DMS53 treated with DMSO at 0.1 percent for 48 hours (cell line): ENCODE results near the gene ANKZF1.
"Not testable (repeated sequence)": the region's sequence is repeated elsewhere in the genome, so short reads cannot be mapped to it uniquely, and the experiment has no call there.

ENCODE experiments used
- DNase-seq: peaks from one replicate; lab custom pipeline; 2025; ENCODE audit not compliant: unreplicated experiment; lab: John Stamatoyannopoulos, UW

The ANKZF1 gene

GRCh38 chr2:219253753-219254589 lies 24.4 kb downstream of the ANKZF1 start, which contains the start of gene TUBA4A:
Gene TUBA4A, minus strand, starts transcription at chr2:219253918. Its CDS starts 60 bp downstream, at chr2:219253858.
- peak; percentile 69 for DNase-seq

GRCh38 chr2:219254590-219255201 lies 25.1 kb downstream of the ANKZF1 start:
- no peak for DNase-seq

- DNase-seq = not testable (repeated sequence)
These were observed 29.3 kb downstream of the ANKZF1 start for GRCh38 chr2:219258942-219259341.

- no peak for DNase-seq
These were observed 31.6 kb downstream of the ANKZF1 start for GRCh38 chr2:219261024-219261855.

GRCh38 chr2:219266232-219266631 lies 36.6 kb downstream of the ANKZF1 start:
- DNase-seq = no peak

- no peak for DNase-seq
These were observed 37.3 kb downstream of the ANKZF1 start for GRCh38 chr2:219266886-219267285.

- DNase-seq = no peak
These were observed 38.7 kb downstream of the ANKZF1 start for GRCh38 chr2:219268294-219268693.

- peak; percentile 14 for DNase-seq
These were observed 39.9 kb downstream of the ANKZF1 start for GRCh38 chr2:219269362-219270054.

GRCh38 chr2:219270055-219270372 lies 40.4 kb downstream of the ANKZF1 start:
- DNase-seq = no peak

- no peak for DNase-seq
These were observed 41.4 kb downstream of the ANKZF1 start for GRCh38 chr2:219271021-219271420.

GRCh38 chr2:219272356-219272755 lies 42.8 kb downstream of the ANKZF1 start:
- DNase-seq = no peak

- no peak for DNase-seq
These were observed 43.4 kb downstream of the ANKZF1 start for GRCh38 chr2:219272995-219273394.

- DNase-seq = no peak
These were observed 44.3 kb downstream of the ANKZF1 start for GRCh38 chr2:219273937-219274336.

GRCh38 chr2:219274361-219274921 lies 44.8 kb downstream of the ANKZF1 start:
- DNase-seq = no peak

- peak; percentile 68 for DNase-seq
These were observed 48.4 kb downstream of the ANKZF1 start for GRCh38 chr2:219277703-219278654.

- DNase-seq = no peak
These were observed 49.1 kb downstream of the ANKZF1 start for GRCh38 chr2:219278655-219279150.

- DNase-seq = peak; percentile 89
These were observed 49.7 kb downstream of the ANKZF1 start, which contains the start of gene DNAJB2 for GRCh38 chr2:219279151-219279915. Gene DNAJB2, plus strand, starts transcription at chr2:219279366. Its CDS starts 468 bp downstream, at chr2:219279834.

- no peak for DNase-seq
These were observed 50.4 kb downstream of the ANKZF1 start for GRCh38 chr2:219279916-219280516.
